Ishikawa (cell line): Measurements from ENCODE around the gene ZNF254.

ENCODE experiments used
- CEBPB ChIP-seq: IDR thresholded peaks from 2 replicates; pipeline ENCODE4 v1.6.1; 2012
- CREB1 ChIP-seq: IDR thresholded peaks from 2 replicates; pipeline ENCODE4 v1.6.1; 2012; ENCODE audit warnings: low read depth
- EGR1 ChIP-seq: IDR thresholded peaks from 2 replicates; pipeline ENCODE4 v1.6.1; 2012
- EP300 ChIP-seq: IDR thresholded peaks from 2 replicates; pipeline ENCODE4 v1.6.1; 2012; ENCODE audit warnings: borderline replicate concordance
- FOXM1 ChIP-seq: IDR thresholded peaks from 2 replicates; pipeline ENCODE4 v1.6.1; 2012; ENCODE audit warnings: low read depth, borderline replicate concordance
- MAX ChIP-seq: IDR thresholded peaks from 2 replicates; pipeline ENCODE4 v1.6.1; 2012
- NFIC ChIP-seq: IDR thresholded peaks from 2 replicates; pipeline ENCODE4 v1.6.1; 2012
- RAD21 ChIP-seq: IDR thresholded peaks from 2 replicates; pipeline ENCODE4 v1.6.1; 2012; ENCODE audit warnings: low read depth
- REST ChIP-seq: IDR thresholded peaks from 2 replicates; pipeline ENCODE4 v1.6.1; 2012; ENCODE audit warnings: low read depth, mild to moderate bottlenecking
- TAF1 ChIP-seq: IDR thresholded peaks from 2 replicates; pipeline ENCODE4 v1.6.1; 2012; ENCODE audit warnings: low read depth, mild to moderate bottlenecking
- TCF12 ChIP-seq: IDR thresholded peaks from 2 replicates; pipeline ENCODE4 v1.6.1; 2012; ENCODE audit warnings: low read depth
- TEAD4 ChIP-seq: IDR thresholded peaks from 2 replicates; pipeline ENCODE4 v1.6.1; 2012
- YY1 ChIP-seq: IDR thresholded peaks from 2 replicates; pipeline ENCODE4 v1.6.1; 2012; ENCODE audit warnings: low read depth
- ZBTB7A ChIP-seq: IDR thresholded peaks from 2 replicates; pipeline ENCODE4 v1.6.1; 2012; ENCODE audit warnings: low read depth
- TF ChIP-seq, protein P1 (sequence below): IDR thresholded peaks from 2 replicates; pipeline ENCODE4 v1.6.1; 2012

The ZNF254 gene

DNA sequence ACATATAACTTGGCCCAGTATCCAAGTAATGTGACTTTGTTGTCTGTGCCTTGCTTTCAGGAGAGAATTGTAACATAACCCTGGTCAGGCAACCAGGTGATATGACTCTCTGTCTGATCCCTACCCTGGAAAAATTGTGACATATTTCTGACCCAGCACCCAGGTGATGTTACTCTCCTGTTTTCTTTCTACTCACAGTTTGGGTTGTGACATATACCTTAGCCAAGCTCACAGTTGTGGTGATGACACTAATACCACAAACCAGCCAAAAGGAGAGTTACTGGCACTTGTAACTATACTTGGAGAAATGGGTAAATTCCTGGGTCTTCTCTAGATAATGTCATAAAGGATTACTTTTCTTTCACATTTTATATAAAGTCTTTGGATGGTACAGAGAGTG, 14.3 kb upstream of the ZNF254 start:
- TF ChIP-seq, protein P1, sequence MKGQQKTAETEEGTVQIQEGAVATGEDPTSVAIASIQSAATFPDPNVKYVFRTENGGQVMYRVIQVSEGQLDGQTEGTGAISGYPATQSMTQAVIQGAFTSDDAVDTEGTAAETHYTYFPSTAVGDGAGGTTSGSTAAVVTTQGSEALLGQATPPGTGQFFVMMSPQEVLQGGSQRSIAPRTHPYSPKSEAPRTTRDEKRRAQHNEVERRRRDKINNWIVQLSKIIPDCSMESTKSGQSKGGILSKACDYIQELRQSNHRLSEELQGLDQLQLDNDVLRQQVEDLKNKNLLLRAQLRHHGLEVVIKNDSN = no peak
- TF ChIP-seq CREB1 (no peak), FOXM1 (no peak), CEBPB (no peak), MAX (no peak), NFIC (no peak), TEAD4 (no peak), REST (no peak), EP300 (no peak)

- TF ChIP-seq CEBPB (peak; percentile 86), ZBTB7A (no peak)
Measured at GRCh38 chr19:24073807-24074206, 13.2 kb upstream of the ZNF254 start.

DNA sequence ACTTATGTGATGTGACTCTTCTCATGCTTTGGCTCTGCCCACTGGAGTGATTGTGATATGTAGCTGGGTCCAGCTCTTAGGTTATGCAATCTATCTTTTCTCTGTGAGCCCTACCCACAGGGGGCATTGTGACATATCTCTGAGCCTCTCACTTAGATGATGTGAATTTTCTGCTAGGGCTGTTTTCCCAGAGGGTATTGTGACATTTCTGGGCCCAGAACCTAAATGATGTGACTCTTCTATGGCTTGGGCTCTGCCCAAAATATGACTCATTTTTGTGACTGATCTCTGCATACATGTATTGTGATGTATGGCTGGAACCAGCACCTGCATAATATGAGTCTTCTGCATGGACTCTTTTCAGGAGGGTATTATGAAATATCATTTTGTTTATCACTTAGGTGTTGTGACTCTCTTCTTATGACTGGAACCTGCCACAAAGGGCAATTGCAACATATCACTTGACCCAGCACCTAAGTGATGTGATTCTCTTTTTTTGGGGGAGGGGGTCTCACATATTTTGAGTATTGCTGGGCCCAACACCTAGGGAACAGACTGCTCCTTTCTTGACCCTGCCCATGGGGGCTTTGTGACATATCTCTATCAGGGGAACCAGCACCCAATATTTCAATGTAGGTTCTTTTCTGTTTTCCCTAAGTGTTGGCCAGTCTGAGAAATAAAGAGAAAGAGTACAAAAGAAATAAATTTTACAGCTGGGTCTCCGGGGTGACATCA, 12.1 kb upstream of the ZNF254 start:
- no peak for TF ChIP-seq EGR1
- TF ChIP-seq TEAD4 = no peak
- TF ChIP-seq MAX = no peak
- TF ChIP-seq REST = no peak
- TF ChIP-seq FOXM1 = no peak
- TF ChIP-seq NFIC = no peak
- no peak for TF ChIP-seq TAF1
- TF ChIP-seq, protein P1 = no peak
- TF ChIP-seq YY1 = no peak
- no peak for TF ChIP-seq CEBPB
- TF ChIP-seq EP300 = no peak
- no peak for TF ChIP-seq ZBTB7A
- no peak for TF ChIP-seq TCF12
- TF ChIP-seq CREB1 = no peak
- no peak for TF ChIP-seq RAD21

DNA sequence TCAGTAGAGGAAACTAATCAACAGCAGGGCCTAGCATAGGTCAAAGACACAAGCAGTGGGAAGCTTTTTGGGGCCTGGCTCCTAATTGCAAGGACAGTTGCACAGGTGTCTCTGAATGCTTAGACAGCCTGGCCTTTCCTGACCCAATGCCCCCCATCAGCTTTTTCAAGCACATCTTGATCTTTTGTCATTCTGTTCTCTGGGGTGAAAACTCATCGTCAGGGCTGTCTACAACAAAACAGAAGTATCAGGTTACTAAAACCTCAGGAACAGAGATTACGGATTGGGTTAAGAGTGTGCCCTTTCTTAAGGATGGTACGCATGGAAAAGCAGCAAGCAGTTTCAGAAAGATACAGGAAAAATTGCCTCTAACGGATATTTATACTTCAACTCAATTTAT, 8.3 kb upstream of the ZNF254 start:
- TF ChIP-seq MAX (no peak), EP300 (no peak)

GRCh38 chr19:24081056-24081455, 5.9 kb upstream of the ZNF254 start:
- TF ChIP-seq EP300 (no peak), NFIC (no peak)

- TF ChIP-seq EP300 (no peak), RAD21 (no peak), CEBPB (no peak)
Measured at GRCh38 chr19:24098359-24098758, 11.4 kb downstream of the ZNF254 start.

GRCh38 chr19:24099829-24100228, 12.8 kb downstream of the ZNF254 start:
- TF ChIP-seq RAD21 (no peak), MAX (no peak), NFIC (no peak), ZBTB7A (no peak), REST (no peak), TEAD4 (no peak), EP300 (no peak), CREB1 (no peak), FOXM1 (no peak)
- TF ChIP-seq, protein P1 = no peak
